C4-2B (cell line): ENCODE data around the gene AFF3.

Source experiments
- H3K27ac ChIP-seq: fragments of 450-650 bp; 2 replicates; pipeline ENCODE4 v1.5.1; 2017
- ZFX ChIP-seq: fragments of 450-650 bp; IDR thresholded peaks from 2 replicates; pipeline ENCODE4 v1.6.1; 2017
- TF ChIP-seq, protein P1 (sequence below): fragments of 450-650 bp; conservative IDR thresholded peaks from 2 replicates; pipeline ENCODE4 v1.5.1; 2017; ENCODE audit warnings: mild to moderate bottlenecking

The AFF3 gene

DNA sequence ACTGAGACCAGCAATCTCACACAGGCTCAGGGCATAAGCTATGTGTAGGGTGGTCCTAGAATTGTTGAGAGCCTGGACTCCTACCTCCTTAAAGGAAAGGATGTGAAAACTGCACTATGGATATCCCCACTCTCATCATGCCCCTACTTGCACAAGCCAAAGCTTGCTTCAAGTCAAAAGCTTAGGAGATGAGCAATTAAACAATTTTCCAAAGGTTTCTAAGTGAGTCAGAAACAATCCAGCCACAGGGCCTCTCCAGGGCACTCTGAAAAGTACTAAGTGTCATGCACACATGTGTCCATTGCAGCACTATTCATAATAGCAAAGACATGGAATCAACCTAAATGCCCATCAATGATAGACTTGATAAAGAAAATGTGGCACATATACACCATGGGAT lies 215.4 kb downstream of the AFF3 start:
- H3K27ac ChIP-seq, result no peak overlapping the region
- no peak for TF ChIP-seq ZFX
- TF ChIP-seq, protein P1, sequence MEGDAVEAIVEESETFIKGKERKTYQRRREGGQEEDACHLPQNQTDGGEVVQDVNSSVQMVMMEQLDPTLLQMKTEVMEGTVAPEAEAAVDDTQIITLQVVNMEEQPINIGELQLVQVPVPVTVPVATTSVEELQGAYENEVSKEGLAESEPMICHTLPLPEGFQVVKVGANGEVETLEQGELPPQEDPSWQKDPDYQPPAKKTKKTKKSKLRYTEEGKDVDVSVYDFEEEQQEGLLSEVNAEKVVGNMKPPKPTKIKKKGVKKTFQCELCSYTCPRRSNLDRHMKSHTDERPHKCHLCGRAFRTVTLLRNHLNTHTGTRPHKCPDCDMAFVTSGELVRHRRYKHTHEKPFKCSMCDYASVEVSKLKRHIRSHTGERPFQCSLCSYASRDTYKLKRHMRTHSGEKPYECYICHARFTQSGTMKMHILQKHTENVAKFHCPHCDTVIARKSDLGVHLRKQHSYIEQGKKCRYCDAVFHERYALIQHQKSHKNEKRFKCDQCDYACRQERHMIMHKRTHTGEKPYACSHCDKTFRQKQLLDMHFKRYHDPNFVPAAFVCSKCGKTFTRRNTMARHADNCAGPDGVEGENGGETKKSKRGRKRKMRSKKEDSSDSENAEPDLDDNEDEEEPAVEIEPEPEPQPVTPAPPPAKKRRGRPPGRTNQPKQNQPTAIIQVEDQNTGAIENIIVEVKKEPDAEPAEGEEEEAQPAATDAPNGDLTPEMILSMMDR, result no peak

GRCh38 chr2:99925960-99926359 lies 216.4 kb downstream of the AFF3 start:
- TF ChIP-seq ZFX, result no peak
- TF ChIP-seq, protein P1, result no peak
- no peak overlapping the region for H3K27ac ChIP-seq

GRCh38 chr2:99922664-99923063 lies 219.7 kb downstream of the AFF3 start:
- TF ChIP-seq ZFX, result no peak
- TF ChIP-seq, protein P1, result no peak
- H3K27ac ChIP-seq, result no peak overlapping the region

DNA sequence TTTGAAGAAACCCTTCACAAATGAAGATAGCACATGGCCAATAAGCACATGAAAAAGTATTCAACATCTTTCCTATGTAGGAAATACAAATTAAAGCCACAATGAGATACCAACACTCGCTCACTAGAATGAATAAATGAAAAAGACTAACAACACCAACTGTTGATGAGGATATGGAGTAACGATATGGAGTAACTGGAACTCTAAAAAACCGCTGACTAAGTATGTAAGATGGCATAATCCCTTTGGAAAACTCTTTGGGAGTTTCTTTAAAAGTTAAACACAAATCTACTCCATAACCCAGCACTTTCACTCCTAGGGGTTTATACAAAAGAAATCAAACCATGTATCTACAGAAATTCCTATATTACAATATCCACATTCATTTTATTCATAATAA lies 220.5 kb downstream of the AFF3 start:
- no peak overlapping the region for H3K27ac ChIP-seq
- TF ChIP-seq, protein P1, result no peak
- no peak for TF ChIP-seq ZFX

DNA sequence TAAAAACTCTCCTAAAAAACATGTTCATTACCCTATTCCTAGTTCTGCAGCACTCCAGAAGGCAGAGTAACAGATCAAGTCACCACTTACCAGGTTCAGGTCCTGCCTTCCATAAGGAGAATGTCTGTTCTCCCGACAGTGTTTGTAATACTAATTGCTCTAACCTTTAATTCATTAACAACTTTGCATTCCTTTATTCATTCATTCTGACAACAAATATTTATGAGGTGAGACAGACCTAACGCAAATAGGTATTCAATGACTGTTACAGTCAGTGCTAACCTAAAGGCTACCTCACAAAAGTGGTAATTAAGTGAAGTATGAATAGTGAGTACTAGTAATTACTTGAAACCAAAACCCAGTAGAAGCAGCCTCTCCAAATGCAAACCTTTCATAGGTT lies 224.0 kb downstream of the AFF3 start:
- TF ChIP-seq, protein P1, result no peak
- TF ChIP-seq ZFX, result no peak
- no peak overlapping the region for H3K27ac ChIP-seq

GRCh38 chr2:99915108-99915675 lies 227.2 kb downstream of the AFF3 start:
- TF ChIP-seq, protein P1, result no peak
- no peak for TF ChIP-seq ZFX
- H3K27ac ChIP-seq, result no peak overlapping the region

- H3K27ac ChIP-seq, result no peak overlapping the region
- TF ChIP-seq, protein P1, result no peak
- no peak for TF ChIP-seq ZFX
Measured at GRCh38 chr2:99911736-99912135, 230.7 kb downstream of the AFF3 start.
